ENCODE results near the gene BICD1.

- TF ChIP-seq EZH2 (IDR thresholded peaks at IDR 0.05; ENCODE audit: low read depth, unreplicated experiment) (no peak), ETS1 (IDR thresholded peaks at IDR 0.05) (no peak)
- TF ChIP-seq, protein P1, sequence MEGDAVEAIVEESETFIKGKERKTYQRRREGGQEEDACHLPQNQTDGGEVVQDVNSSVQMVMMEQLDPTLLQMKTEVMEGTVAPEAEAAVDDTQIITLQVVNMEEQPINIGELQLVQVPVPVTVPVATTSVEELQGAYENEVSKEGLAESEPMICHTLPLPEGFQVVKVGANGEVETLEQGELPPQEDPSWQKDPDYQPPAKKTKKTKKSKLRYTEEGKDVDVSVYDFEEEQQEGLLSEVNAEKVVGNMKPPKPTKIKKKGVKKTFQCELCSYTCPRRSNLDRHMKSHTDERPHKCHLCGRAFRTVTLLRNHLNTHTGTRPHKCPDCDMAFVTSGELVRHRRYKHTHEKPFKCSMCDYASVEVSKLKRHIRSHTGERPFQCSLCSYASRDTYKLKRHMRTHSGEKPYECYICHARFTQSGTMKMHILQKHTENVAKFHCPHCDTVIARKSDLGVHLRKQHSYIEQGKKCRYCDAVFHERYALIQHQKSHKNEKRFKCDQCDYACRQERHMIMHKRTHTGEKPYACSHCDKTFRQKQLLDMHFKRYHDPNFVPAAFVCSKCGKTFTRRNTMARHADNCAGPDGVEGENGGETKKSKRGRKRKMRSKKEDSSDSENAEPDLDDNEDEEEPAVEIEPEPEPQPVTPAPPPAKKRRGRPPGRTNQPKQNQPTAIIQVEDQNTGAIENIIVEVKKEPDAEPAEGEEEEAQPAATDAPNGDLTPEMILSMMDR (conservative IDR thresholded peaks at IDR 0.05; ENCODE audit: low read depth in 2 of 2): no peak
Observed at GRCh38 chr12:32100361-32100760, 6.3 kb upstream of the BICD1 start.
